Daoy (cell line): ENCODE measurements around the gene UBL4B. TPM values are rescaled to one million over a fixed set of nuclear protein-coding genes. Genes with fewer than 3 reads are reported as not detected.
"Not testable (repeated sequence)": the region's sequence is repeated elsewhere in the genome, so short reads cannot be mapped to it uniquely, and the experiment has no call there.

ENCODE experiments used
- DNase-seq: peaks from one replicate; pipeline ENCODE4 v3.0.0-alpha.2; 2015; ENCODE audit warnings: low read depth
- total RNA-seq: library from RNA; depleted of rRNA; stranded (reverse); fragments of >200 nt; shearing (Covaris generic); gene quantifications from 2 replicates; pipeline ENCODE4 v1.2.3, GENCODE V29; 2014; rRNA removed

UBL4B gene, protein sequence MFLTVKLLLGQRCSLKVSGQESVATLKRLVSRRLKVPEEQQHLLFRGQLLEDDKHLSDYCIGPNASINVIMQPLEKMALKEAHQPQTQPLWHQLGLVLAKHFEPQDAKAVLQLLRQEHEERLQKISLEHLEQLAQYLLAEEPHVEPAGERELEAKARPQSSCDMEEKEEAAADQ
- not detected in 2 replicates for total RNA-seq

DNA sequence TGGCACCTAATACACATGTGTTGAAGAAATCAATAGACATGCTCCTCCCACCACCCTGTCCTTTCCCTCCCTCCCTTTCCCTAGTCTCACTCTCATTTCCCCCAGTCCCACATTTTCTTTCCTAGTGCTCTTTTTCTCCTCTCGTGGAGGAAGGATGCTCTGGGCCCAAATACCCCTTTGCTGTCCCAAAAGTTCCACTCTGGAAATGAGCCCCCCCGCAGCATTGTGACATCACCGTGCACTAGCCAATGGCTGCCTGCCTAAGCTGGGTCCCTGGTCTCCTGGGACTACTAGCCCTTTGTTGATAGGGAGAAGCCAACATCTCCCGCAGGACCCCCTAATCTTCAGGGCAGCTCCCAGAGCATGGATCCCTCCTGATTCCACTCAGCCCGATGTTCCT lies at the start of gene UBL4B:
TSS of gene UBL4B (plus strand) at position 301 of the 400 bp plus-strand sequence. CDS start at position 393, 92 bp downstream.
- no peak for DNase-seq

DNA sequence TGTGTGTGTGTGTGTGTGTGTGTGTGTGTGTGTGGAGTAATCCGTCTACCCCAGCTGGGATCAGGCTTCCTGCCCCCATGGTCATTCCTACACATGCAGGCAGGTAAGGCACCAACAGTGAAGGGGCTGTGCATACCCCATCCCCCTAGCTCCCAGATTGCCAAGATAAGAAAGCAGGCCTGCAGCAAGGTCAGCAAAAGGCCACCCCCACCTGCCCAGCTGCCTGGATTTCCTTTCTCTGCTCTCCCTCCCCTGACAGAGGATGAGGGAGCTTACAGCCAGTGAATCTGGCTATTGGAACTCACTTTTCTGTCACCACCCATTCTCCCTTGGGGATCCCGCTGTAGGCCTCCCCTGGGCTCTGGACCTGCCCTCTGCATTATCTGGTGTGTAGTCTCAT lies 49.6 kb upstream of the UBL4B start:
- DNase-seq: no peak

DNA sequence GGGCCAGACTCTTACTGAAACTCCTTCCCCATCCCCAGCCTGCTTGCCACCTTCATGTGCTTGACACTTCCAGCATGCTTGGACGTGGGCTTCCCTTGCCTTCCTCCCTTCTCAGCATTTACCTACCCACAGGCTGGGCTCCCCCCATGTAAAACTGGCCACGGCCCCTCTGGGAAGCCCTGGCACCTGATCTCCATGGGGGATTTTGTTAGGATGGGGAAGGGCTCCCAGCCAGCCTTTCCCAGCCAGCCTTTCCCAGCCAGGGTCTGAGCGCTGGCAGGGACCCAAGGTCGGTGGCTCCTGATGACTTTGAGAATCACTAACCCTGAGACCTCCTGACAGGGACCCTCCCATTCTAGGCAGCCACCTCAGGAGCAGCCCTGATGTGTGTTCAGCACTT lies 48.5 kb upstream of the UBL4B start:
- no peak for DNase-seq

DNA sequence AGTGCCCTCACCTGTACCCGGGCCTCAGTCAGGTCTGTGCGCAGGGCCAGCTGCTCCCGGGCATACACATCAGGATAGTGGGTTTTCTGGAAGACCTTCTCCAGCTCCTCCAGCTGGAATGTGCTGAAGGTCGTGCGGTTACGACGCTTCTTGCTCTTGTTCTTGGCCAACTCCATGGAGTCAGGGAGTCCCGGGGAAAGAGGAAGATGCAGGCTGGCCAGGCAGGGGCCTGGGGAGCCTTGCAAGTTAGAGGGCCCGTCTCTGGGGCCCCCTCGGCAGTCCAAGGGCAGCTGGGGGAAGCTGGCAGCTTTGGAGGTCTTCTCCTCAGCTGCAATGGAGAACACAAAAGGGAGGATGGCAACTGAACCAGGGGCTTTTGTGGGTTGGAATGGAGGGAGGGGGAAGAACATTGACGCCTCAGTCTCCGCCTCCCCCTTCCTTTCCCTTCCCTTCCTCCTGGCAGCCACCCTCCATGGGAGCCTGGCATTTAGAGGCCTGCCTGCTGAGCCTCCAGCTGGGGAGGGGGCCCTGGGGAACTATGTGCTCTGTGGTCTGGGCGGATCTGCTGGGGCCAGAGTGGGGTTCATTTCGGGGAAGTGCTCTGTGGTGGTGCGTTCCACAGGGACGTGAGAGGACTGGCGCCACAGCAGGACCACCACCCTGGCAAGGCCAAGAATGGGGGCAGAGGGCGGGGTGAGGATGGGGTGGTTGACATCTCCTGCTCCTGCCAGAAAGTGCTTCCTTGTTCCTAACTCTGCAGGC lies 47.5 kb upstream of the UBL4B start:
- DNase-seq: no peak

DNA sequence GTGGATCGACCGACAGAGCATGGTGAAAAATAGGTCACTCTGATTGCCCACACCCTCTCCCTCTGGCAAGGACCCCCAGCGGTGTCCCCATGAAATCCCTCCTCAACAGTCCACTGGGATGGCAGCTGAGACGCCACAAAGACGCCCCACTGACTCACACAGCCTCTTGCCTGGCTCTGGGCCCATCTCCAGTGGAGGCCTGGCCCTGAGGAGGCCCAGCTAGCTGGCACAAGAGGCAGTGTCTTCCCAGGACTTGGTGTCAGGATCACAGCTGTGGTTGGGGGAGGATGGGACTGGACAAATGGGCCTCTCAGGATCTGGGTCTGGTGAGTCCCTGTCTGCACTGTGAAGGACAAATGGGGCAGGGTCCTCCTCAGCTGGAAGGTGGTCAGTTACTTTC lies 46.4 kb upstream of the UBL4B start:
- DNase-seq: peak; percentile 67

DNA sequence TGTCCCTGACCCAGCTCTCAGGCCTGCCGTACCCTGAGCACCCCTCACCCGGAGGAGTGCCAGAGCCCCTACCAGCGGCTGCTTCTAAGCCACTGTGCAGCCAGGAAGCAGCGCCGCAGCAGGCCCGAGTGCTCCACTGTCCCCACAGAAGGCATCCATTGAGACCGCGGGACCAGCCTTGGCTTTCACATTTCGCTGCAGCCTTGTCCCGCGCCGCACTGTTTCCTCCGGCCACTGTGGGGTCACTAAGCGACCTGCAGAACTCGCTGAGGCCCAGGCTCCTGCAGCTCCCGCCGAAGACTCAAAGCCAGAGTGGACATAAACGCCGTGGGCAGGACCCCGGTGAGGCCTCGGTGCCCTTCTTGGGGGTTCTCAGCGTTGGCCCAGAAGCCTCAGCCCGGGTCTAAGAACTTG lies 44.8 kb upstream of the UBL4B start:
- DNase-seq: no peak

DNA sequence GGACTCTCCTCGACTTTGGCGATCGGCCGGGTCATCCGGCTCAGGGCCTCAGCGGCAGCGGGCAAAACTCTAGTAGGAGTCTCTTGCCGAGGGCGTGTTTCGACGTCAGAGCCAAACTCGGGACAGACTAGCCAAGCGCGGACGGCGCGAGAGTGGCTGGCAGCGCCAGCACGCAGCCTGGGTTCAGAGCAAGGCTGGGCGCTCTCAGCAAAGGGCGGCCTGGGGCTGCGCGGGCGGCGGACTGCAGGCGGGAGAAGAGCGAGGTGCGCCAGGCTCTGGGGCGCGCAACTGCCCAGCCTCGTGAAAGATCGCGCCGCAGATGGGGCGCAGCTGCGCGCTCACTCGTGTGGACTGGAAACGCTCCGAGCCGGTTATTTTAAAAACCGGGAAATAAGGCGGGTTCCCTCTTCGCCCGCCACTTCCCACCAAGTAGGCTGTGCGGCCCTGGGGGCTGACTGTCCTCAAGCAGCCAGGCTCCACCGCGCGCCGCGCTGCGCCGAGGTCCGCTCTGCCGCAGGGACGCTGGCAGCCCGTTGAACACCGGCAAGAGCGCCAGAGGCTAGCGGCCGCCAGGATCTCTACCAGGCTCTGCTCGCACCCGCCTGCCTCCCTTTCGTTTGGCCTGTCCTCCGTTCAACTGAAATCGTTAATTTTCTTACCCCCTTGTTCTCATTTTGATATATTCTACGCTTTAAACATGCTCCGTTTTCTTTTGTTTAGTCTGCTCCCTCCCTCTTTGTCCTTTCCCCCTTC lies 44.2 kb upstream of the UBL4B start:
- DNase-seq: no peak

DNA sequence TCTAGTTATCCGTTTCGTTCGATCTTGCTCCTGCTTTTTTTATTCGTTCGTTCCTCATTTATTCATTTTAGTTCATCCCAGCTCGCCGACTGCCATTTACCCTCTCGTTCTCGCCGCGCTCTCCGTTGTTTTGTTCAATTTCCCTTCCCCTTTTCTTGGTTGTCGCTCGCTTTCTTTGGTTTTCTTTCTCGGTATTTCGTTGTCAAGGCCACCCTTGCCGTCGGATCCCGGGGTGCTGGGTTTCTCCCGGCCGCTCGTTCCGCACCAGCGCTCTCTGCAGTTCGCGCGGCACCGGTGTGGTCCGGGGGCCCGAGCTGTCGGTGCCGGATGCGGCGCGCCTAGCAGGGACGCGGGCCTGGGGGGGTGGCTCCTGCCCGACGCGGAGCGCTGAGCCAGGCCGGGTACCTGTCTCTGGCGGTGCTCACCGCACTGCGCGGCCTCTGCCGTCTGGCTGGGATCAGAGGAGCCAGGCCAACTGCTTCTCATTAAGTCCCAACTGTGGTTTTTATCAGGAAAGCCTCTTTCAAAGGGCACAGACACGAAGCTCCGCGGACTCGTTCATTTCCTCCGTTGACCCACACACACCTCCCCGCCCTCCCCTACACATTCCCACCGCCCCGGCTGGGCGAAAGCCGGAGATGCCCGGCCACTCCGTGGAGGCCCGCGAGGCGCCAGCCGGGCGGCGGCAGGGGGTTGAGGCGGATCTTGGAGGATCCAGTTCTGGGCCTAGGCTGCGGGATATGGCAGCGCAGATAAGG lies 43.4 kb upstream of the UBL4B start:
- no peak for DNase-seq

DNA sequence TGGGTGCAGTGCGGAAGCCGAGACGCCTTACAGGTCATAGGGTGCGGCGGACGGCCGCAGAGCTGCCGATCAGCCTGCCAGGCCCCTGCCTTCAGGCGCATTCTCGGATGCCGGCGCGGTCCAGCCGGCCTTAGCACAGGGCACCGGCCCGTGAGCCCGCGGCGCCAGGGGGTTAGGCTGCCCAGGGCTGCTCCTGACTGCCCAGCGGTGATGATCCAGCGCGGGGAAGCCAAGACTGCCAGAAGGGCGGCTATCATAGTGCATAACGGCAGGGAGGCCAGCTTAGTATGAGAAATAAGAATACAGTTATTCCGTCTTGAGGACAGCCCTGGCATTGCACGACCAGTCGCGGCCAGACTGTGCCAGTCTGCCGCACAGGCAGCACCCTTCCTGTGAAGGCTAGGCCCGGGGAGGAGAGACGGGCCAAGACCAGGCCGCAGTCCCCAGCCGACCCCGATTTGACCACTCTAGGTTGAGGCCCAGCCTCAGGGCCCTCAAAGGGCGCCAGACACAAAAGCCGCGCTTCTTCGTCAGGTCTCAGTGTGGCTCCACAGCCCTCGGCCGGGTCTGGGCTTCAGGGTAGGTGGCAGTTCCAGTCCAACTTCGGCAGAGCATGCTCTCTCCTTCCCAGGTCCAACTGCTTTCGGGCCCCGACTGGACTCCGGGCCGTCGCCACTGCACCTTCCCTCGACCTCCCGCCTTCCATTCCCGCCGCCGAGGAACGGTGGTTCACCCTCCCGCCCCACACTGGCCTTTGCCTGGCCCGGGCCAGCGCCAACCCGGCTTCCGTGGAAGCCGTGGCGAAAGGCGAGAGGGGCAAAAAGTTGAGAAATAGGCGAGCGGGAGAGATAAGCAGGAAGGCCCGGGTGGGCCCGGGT lies 42.6 kb upstream of the UBL4B start:
- no peak for DNase-seq

DNA sequence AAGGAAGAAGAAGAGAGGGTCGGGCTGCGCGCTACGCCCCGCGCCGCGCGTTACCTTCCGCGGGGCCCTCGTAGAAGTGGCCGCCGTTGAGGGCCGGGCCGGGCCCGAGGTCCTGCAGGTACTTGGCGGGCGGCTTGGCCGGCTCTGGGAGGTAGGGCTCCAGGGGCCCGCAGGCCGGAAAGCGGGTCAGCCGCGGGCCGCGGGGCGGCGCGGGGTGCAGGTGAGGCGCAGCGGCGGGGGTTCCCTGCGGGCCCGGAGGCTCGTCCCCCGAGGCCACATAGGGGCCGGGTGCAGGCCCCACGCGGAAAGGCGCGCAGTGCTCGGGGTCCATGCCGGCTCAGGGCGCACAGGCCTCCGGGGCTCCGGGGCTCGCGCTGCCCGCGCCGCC lies 42.0 kb upstream of the UBL4B start:
- DNase-seq: no peak

DNA sequence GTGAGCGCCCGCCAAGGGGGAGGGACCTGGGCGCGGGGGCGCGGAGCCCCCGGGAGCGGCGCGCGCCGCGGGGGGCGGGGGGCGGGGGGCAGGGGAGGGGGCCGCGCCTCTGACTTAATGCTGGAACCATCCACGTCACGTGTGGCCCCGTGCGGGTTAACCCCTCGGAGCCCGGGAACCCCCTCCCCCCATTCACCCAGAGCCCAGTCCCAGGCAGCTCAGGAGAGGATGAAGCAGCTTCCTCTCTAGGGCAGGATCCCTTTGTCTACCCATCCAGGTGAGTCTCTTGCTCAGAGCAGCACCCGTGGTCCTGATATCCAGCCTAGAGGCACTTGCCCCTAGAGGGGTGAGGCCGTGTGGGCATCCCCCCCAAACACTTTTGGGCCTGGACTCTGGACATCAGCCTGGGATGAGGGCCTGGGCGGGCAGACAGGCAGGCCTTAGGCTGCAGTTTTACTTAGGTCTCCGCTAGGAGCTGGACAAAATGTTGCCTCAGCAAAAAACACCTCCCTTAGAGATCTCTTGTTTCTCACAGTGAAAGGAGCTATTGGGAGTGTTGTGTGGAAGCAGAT lies 41.5 kb upstream of the UBL4B start, which contains the start of gene ALX3:
TSS of gene ALX3 (minus strand) at position 2 of the 572 bp plus-strand sequence. CDS start 60 bp downstream, outside the sequence.
- no peak for DNase-seq

DNA sequence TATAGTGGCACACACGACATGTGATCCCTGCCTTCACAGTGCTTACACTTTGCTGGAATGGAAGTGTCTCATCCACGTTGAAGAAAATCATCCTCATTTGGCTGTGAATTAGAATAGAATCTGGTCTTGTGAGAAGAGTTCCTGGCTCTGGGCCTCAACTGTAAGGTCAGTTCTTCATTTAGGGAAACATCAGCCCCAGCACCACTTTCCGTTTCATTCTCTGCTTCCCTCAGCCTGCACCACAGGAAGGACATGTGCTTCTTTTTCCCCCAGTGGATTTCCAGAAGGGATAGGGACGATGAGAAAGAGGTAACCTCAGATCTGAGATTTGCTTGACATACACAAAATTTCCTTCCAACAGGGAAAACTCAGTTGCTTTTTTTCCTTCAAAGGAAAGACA lies 38.1 kb upstream of the UBL4B start:
- DNase-seq: no peak

DNA sequence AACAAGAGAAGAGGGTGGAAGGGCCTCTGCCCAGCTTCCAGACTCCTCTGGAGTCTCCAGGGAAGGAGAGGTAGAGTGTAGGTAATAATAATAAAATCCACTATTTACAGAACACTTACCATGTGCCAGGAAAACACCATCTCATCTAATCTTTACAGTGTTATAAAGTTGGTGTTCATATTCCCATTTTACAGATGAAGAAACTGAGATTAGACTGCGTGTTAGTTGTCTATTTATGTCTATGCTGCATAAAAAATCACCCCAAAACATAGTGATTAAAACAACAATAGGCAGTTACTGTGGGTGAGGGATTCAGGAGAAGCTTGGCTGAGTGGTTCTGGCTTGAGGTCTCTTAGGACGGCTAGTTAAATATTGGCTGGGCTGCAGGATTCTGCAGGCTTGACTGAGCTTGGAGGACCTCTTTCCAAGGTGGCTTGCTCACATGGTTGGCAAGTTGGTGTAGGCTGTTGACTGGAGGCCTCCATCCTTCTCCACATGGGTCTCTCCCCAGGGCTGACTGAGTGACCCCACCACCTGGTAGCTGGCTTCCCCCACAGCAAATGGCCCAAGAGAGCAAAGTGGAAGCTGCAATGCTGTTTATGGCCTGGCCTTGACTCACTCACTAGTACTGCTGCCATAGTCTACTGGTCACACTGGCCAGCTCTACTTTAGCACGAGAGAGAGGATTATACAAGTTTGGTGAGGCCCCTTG lies 35.3 kb upstream of the UBL4B start:
- no peak for DNase-seq

DNA sequence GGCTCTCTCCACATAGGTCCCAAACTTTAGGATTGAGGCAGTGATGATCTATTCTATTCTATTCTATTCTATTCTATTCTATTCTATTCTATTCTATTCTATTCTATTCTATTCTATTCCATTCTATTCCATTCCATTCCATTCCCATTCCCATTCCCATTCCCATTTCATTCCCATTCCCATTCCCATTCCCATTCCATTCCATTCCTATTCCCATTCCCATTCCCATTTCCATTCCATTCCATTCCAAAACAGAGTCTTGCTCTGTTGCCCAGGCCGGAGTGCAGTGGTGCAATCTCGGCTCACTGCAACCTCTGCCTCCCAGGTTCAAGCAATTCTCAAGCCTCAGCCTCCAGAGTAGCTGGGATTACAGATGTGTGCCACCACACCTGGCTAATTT lies 32.2 kb upstream of the UBL4B start:
- not testable (repeated sequence) for DNase-seq

DNA sequence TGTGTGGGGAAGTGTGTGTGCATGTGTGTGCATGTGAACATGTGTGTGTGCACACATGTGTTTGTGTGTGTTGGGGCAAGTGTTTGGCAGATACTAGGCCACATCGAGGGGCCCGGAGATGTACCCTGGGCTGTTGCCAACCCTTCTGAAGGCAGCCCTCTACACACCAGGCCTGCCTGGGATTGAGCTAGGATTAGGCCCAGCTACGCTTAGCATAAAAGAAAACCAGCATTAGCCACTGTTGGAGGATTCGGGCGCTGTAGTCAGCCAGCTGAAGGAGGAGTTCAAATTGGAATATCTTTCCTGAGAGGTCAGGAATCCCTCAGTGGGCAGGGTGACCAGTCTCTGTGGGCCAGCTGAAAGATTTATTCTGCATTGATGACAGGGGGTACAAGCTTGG lies 31.2 kb upstream of the UBL4B start:
- no peak for DNase-seq

DNA sequence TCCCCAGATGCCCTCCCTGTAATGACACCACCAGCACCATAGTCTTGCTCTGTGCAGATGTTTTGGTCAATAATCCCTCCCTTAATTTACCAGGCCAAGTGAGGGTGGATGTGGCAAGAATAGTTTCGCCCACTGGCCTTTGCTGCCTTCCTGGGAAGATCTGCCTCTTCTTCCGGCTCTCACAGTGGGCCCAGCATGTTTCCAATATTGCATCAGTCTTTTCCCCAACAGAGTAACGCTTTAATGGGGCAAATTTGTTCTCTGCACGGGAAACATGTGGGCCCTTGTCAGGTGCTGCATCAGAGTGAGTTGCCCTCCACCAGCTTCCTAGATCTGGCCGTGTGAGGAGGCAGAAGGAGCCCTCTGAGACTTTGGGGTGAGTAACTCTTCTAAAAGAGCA lies 29.8 kb upstream of the UBL4B start:
- no peak for DNase-seq

DNA sequence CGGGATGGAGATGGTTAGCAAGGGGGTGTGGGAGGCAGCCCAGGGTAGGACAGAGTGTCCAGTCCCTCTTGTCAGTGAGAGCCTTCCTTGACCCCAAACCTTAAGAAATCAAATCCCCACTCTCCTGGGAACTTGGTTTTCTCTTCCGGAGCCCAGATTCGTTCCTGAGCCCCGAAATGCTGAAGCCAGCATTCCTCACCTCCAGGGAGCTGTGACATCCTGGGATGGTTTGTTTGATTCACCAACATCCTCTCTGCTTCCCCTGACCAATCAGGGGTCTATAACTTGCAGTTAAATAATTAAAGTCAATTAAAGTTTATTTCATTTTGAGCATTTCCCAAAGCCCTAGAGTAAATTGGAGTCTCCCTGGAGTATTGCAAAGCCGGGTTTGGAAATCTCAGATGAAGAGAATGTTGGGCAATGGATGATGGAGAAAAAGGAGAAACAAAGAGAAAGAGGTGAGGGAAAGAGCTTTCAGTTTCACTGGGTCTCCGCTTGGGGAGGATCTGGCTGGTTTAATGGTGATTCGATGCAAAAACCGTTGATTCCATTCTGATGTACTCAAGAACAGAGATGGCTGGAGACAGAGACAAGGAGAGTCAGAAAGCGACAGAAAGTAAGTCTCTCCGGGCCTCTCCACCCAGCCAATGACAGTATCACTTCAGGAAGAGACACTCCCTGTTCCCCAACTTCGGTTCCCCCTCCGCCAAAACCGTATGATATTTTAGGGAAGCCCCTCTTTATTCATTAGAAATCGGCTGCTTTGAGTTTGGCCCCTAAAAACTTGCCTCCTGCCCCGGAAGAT lies 29.0 kb upstream of the UBL4B start:
- no peak for DNase-seq

DNA sequence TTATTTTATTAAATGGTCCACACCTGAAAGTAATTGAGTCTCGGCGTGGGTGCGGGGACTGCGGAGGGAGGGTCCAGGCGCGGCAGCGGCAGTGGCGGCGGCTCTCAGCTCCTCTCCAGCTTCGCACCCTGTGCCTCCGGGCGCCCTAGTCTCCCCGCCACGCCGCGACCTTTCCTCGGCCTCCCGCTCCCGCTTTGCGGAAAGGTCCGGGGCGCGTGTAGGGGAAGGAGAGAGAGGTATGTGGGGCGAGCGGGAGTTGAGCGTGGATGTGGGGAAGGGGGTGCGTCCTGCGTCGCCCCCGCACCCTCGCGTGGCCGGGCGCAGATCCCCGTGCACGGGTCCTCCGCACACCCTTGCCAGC lies 28.4 kb upstream of the UBL4B start:
- DNase-seq: no peak
